ENCODE results near the gene SPTLC3.

The SPTLC3 gene

DNA sequence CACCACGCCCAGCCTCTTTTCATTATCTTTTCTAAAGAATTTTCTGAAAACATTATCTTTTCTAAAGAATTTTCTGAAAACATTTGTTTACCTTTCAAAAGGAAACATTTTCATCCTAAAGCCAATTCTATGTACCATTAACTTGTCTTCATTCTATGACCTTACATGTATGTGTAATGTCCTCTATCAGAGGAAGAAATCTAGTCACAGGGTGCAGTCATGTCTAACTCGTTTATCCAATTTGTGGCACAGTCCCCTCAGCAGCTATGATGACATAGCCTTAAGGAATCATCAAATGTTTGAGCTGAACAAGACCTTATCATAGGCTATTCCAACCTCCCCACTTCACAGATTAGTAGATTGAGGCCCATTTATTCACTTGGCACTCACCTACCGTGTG, 21.5 kb upstream of the SPTLC3 start:
- no peak for DNase-seq

- no peak for DNase-seq
Measured at GRCh38 chr20:12989586-12990115, 19.1 kb upstream of the SPTLC3 start.

DNA sequence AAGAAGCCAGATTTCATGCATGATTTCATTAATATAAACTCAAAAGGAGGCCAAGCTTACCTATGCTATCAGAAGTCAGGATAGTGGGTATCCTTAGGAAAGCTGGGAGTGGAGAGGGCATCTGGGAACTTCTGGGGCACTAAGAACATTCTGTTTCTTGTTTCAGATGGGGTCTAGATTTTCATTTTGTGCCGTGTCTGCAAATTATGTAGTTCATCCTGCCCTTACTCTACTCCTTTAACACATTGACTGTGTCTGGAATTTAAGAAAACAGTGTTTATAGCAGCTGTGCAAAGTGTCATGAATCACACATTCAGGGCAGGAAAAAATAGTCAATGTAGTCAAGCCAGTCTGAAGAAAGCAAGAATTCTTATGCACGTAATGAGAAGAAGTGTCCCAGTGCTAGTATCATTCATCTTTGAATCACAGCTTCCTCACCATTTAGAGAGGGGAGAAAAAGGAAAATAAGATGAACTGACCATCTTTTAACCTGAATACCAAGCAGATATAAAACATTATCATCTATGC, 11.6 kb upstream of the SPTLC3 start:
- DNase-seq, result no peak

GRCh38 chr20:12998046-12998445, 10.7 kb upstream of the SPTLC3 start:
- no peak for DNase-seq

- DNase-seq, result no peak
Measured at GRCh38 chr20:12999201-12999600, 9.6 kb upstream of the SPTLC3 start.

GRCh38 chr20:13002251-13002650, 6.5 kb upstream of the SPTLC3 start:
- no peak for DNase-seq

DNA sequence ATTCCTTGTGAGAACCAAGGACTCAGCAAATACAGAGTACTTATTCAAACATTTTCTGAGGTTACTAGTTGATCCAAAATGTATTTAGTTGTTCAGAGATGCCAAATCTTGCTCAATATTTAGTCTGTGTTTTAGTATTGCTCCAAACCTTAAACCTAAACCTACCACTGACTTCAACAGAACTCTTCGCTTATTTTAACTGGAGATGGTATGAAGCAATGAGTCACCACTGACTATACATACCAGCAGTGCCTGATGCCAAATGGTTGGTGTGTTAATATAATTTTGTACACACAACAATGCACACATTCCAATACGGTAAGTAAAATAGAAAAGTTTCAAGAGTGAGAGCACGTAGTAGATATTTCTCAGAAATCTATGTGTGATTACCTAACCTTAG, 1.9 kb upstream of the SPTLC3 start:
- DNase-seq, result no peak

GRCh38 chr20:13007596-13007995, 1.2 kb upstream of the SPTLC3 start:
- DNase-seq, result no peak

DNA sequence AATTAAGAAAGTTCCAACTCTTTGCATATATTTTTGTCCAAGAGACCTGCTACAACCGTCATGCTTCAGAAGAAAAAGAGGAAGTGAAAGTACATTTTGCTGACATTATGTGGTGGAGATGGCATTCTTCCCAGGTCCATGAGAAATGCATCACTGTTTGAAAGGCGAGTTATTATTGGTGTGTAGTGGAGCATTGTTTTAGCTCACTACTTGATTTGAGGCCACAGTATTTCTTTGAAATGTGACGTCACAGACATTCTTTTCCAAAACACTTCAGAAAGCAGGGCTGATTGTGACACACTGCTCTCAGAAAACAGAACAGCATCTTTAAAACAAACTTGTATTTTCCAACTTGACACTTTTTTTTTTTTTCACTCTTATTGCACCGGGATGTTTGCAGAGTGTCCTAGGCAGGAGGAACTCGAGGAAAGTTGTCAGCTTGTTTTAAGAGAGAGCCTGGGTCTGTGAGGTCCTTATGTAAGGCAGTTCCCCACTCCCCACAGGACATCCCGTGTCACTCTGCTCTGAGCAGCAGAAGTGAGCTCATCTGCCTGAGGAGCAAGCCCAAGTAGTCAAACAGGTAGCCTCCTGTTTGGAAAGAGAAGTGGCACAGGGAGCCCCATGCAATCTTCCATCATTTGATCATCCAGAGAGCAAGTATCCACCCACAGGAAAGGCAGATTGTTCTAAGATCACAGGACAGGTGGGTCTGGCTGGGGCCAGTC, 1.1 kb downstream of the SPTLC3 start:
- DNase-seq, result no peak

DNA sequence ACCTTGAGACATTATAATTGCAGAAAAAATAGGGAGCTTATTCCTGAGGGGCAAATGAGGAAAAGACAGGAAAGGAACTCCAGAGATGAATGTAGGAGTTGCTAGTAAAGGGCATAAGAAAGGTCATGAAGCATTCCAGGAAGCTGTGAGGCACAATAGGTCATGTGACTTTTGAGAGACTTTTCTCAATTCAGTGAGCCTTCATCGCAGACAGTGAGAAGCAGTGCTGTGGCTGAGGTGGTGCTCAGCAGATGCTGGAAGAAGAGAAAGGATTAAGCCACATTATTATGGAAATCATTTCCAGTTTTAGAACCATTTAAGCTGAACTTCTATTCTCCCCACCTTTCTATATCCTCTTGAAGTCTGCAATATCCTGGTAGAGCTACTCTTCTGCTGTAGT, 4.1 kb downstream of the SPTLC3 start:
- no peak for DNase-seq

DNA sequence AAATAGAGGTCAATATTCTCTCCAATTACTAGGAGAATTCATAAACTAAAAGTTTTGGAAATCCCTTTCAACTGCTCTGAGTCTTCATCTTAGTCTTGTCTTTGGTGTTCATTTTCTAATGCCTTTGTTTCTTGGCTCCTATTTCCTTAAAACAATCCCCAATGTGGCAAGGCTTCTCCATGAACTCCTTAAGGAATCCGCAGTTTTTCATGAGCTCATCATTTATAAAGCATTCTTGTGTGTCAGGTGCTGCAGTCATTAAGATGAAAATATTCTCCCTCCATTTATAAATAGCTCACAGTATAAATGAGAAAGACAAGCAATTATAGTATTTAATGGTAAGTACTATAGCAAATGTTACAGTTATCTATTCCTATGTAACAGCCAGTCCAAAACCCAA, 4.6 kb downstream of the SPTLC3 start:
- no peak for DNase-seq

GRCh38 chr20:13017235-13017634, 8.5 kb downstream of the SPTLC3 start:
- no peak for DNase-seq

DNA sequence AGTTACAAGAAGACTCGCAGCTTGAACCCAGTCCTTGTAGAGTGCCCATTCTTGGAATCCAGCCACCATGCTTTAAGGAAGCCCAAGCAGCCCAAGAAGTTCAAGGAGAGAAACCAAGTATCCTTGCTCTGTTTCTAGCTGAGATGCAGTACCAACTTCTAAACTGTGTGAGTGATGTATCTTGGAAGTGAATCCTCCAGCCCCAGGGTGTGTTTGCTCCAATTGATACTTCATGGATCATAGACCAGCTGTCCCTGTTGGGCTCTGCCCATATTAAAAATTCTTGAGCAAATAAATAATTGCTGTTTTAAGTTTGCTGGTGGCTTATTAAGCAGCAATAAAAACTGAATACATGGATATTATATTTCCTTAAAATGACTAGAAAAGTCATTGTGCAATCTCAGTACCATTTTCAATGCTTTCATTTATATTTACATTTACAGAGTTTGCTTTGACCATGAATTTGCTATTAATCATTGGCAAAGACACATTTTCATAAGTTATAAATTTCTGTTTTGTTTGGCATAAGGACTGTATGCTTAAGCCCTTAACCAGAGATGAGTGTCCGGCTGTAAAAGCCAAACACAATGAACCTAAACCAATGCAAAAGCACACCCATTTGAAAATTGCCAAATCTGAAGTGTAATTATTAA, 9.2 kb downstream of the SPTLC3 start:
- DNase-seq, result peak; percentile 55

DNA sequence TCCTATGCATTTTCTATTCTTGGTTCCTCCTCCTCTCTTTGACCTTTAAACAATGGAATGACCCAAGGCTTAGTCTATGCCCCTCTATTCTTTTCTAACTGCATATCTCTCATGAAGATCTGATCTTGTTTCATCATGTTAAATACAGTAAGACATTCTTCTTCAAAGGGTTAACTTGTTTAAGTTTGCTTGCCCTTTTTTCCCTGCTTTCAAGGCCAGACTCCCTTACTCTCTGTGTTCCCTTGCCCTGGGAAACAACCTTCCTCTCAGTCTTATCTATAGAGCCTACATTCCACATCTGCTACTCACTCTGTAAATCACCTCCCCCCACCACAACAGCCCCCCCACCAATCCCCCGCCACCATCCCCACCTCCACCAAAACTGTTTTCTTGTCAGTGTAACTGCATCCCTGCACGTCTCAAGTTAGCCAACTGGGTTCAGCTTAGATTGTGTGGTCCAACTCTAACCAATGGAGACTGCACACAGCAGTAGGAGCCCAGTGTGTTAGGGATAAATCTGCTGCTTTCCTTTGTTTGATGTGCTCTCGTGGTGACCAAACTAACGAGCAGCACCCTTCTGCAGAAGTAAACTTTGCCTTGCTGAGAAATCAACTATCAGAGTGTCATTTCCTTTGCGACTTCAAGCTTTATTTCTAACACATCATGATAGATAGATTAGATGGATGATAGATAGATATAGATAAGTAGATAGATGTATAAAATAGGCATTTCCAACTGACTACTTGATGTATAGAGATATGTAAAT, 12.6 kb downstream of the SPTLC3 start:
- DNase-seq, result no peak

DNA sequence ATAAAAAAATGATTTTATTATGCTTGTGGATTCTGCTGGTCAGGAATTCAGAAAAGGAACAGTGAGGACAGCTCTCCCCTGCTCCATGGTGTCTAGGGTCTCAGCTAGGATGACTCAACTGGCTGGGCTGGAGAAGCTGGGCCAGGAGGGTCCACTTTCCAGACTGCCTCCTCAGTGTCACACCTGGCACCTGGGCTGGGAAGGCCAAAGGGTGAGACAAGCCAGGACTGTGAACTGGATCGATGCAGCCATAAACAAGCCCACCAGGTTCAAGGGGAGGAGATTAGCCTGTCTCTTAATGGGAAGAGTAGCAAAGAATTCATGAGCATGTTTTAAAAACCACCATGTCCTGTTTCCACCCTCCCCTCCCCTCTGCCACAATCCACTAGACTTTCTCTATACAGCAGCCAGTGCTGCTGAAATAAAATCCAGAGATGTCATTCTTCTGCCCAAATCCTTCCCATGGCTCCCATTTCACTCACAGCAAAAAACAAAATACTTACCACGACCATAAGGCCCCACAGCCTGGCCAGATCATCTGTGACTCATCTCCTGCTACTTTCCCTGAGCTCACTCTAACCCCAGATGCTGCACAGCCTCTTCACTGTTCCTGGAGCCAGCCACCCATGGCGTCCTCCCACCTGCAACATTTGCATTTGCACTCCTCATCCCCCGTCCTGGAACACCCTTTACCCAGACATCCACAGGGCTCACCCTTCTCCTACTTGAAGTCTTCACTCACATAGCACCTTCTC, 13.8 kb downstream of the SPTLC3 start:
- DNase-seq, result no peak

DNA sequence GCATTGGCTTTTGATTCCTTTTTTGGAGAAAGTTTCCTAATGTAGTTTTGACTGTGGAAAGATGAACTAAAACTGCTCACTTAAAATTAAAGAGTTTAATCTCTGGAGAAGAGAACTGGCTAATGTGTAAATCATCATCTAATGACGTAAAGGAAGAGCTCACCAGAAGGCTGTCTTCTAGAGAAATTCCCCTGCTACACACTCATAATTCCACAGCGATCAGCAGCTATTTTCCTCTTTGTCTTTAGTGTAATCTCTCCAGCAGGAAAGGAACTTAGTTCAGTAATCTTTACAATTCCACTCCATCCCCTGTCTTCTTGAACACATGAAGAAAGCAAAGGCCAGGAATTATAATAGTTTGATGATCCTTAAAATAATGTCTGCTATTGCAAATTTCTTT, 15.8 kb downstream of the SPTLC3 start:
- DNase-seq, result no peak

GRCh38 chr20:13025181-13025580, 16.4 kb downstream of the SPTLC3 start:
- no peak for DNase-seq

- DNase-seq, result no peak
Measured at GRCh38 chr20:13028001-13028400, 19.2 kb downstream of the SPTLC3 start.

DNA sequence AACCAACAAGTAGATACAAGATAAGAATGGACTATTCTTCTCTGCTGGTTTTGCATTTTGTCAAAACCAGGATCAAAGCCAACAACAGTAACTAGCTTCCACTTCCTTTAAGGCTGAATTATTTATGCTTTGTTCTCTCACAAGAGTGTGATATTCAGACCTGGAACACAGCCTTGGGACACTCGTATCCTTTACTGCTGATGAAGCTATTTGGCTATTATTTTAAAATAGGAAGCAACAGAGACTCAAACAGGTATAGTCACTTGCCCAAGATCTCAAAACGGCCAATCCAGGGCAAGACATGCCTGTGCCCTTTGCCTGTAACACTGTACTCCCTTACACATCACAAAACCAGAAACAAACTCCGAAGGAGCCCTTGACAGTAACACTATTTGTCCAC, 19.9 kb downstream of the SPTLC3 start:
- DNase-seq, result no peak

GRCh38 chr20:13029687-13030375, 21.1 kb downstream of the SPTLC3 start:
- no peak for DNase-seq

GRCh38 chr20:13031751-13032150, 23.0 kb downstream of the SPTLC3 start:
- DNase-seq, result no peak

DNA sequence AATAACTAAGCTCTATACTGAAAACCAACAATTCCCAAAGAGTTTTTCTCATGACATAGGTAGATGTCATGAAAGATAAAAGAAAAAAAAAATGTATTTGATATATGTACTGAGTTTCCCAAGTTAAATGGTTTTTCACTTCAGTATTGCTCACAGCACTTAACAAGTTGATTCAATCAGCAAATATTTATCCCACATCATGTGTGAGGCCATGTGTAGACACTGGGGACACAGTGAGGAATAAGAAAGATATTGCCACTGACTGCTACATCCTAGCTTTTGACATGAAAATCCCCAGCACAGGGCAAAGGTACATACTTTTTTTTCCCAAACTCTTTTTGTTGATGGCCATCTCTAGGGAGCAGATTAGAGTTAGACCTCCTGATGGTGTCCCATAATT, 25.3 kb downstream of the SPTLC3 start:
- DNase-seq, result no peak

Measured in NCI-H748 treated with DMSO at 0.1 percent for 48 hours (cell line).